Thyroid gland (tissue), 4 donors: ENCODE measurements around the gene INAFM2. TPM values are rescaled to one million over a fixed set of nuclear protein-coding genes. Genes with fewer than 3 reads are reported as not detected.

Source experiments
- DNase-seq, 2 donors: peaks; one replicate each; pipeline ENCODE4 v3.0.0-alpha.2; 2019
- H3K27ac ChIP-seq, 3 donors: fragments of 200-600 bp; sonication (generic); 1 replicate in 2 of 3; 2 replicates in 1 of 3; pipeline ENCODE4 v1.5.1; 2016 to 2019; ENCODE audit warnings: mild to moderate bottlenecking in 1 of 3, moderate library complexity in 1 of 3
- H3K27me3 ChIP-seq: fragments of 200-600 bp; sonication (generic); one replicate; pipeline ENCODE4 v1.5.1; 2019
- H3K36me3 ChIP-seq, 2 donors: fragments of 200-600 bp; sonication (generic); one replicate each; pipeline ENCODE4 v1.5.1; 2016 to 2019
- H3K4me1 ChIP-seq, 2 donors: fragments of 200-600 bp; sonication (generic); one replicate each; pipeline ENCODE4 v1.5.1; 2017 to 2019
- H3K4me3 ChIP-seq, 3 donors: fragments of 200-600 bp; sonication (generic); replicated peaks in 1 of 3; 1 replicate in 2 of 3; 2 replicates in 1 of 3; pipeline ENCODE4 v1.5.1; 2016; ENCODE audit warnings: mild to moderate bottlenecking in 1 of 3
- H3K9me3 ChIP-seq: fragments of 200-600 bp; sonication (generic); one replicate; pipeline ENCODE4 v1.5.1; 2017
- POLR2A ChIP-seq, 2 donors: fragments of 450-650 bp; IDR thresholded peaks; one replicate each; pipeline ENCODE4 v1.6.1; 2017; ENCODE audit warnings: antibody characterized with exemption in 2 of 2, mild to moderate bottlenecking in 2 of 2, moderate library complexity in 1 of 2
- WGBS, 2 donors: methylation state at CpG; one replicate each; pipeline ENCODE4 v1.1.5; 2017; 5-methylcytosine and 5-hydroxymethylcytosine counted together
- intact Hi-C: fragments of 100-400 bp; cut with DNase I; formaldehyde crosslinking; loops from one replicate; pipeline ENCODE4 v1.15.1; 2023
- total RNA-seq, 4 donors: library from RNA; depleted of rRNA; stranded (reverse); fragments of >200 nt; gene quantifications; one replicate each; pipeline ENCODE4 v1.2.3, GENCODE V29; 2016
- TF ChIP-seq, protein P1 (sequence below), 6 experiments: fragments of 200-600 bp in 3 of 6; fragments of 450-650 bp in 3 of 6; sonication (generic) in 3 of 6; IDR thresholded peaks; one replicate each; pipeline ENCODE4 v1.5.1; 2016 to 2019; ENCODE audit warnings: antibody characterized with exemption in 6 of 6, mild to moderate bottlenecking in 2 of 6, inconsistent platforms in 1 of 6, moderate library complexity in 1 of 6

The INAFM2 gene
- total RNA-seq, 4 donors from 2014 or later, result 47.5 to 86.9 (median 63.8) TPM

DNA sequence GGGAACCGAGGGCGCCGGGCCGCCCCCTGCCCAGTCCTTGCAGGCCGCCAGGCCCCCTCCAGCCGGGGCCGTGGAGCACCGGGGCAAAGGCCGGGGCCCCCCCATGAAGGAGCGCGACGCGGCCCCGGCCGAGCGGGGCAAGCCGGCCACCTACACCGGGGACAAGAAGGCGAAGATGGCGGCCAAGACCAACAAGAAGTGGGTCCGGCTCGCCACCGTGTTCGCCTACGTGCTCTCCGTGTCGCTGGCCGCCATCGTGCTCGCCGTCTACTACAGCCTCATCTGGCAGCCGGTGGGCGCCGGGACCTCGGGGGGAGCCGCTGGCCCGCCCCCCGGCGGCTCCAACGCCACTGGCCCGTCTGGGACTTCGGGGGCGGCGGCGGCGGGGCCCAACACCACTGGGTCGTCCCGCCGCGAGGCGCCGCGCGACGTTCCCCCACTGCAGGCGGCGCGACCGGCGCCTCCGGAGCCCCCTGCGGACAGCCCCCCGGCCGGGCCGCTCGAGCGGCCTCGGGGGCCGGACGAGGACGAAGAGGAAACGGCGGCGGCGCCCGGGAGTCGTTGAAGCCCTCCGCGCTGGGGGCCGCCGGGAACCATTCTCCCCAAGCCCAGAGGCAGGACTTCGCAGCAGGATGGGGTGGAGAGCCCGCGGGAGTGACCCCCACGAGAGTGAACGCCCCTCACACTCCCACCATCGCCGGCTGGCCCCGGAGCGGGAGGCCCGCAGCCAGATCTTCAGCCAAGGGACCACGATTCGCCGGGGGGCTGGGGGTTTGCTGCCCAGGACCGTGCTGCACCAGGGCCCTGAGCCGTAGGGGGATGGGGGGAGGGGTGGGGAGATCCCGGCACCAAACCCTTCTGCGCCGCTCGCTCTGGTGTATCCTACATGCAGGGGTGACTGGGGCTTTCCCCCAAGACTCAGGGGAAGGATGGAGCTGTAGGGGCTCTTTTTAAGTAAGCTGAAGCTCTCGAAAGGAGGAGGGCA is 753 bp downstream of the INAFM2 start:
- 3 to 9% methylated on average over 12 to 43 of the region's 101 CpGs for WGBS, 2 donors
- no peaks in the 10 kb centered on the region for H3K27me3 ChIP-seq
- peak overlapping the region; percentile 56 to 99 (median 99) for H3K27ac ChIP-seq
- TF ChIP-seq, protein P1, sequence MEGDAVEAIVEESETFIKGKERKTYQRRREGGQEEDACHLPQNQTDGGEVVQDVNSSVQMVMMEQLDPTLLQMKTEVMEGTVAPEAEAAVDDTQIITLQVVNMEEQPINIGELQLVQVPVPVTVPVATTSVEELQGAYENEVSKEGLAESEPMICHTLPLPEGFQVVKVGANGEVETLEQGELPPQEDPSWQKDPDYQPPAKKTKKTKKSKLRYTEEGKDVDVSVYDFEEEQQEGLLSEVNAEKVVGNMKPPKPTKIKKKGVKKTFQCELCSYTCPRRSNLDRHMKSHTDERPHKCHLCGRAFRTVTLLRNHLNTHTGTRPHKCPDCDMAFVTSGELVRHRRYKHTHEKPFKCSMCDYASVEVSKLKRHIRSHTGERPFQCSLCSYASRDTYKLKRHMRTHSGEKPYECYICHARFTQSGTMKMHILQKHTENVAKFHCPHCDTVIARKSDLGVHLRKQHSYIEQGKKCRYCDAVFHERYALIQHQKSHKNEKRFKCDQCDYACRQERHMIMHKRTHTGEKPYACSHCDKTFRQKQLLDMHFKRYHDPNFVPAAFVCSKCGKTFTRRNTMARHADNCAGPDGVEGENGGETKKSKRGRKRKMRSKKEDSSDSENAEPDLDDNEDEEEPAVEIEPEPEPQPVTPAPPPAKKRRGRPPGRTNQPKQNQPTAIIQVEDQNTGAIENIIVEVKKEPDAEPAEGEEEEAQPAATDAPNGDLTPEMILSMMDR (IDR thresholded peaks at IDR 0.05), result no peak
- no peak for TF ChIP-seq POLR2A (IDR thresholded peaks at IDR 0.05)
- intact Hi-C loops, result loop anchor here (5.0 kb wide), 2 partner anchors 37 to 43 kb away; no protein-coding TSS in a partner anchor
- peak overlapping the region; percentile 42 to 64 (median 59) for H3K4me3 ChIP-seq
- H3K36me3 ChIP-seq, result no peaks in the 10 kb centered on the region
- no peaks in the 10 kb centered on the region for H3K9me3 ChIP-seq
- H3K4me1 ChIP-seq, result peaks cover 52 to 55% of the 10 kb centered on the region in 2 donors
- peak in 1 of 2 donors; percentile 43 for DNase-seq

DNA sequence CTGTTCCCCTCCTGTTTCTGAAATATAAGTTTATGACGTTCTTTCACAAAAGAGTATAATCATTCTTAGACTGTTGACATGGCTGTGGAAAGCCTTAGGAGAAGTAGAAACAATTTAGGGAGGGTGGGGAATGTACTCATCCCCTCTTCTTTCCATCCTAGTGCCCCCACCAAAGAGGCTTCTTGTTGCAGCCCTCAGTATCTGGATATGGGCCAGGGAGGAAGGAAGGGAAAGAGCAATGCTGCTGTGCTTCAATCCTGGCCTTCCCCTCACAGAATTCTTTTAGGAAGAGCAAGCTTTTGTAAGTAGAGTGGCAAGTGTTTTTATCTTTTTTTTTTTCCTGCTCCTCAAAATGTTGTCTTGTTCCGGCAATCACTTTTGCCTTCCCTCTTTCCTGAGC is 1.7 kb downstream of the INAFM2 start:
- TF ChIP-seq, protein P1 (IDR thresholded peaks at IDR 0.05), result no peak
- peak in 1 of 2 donors; percentile 32 for TF ChIP-seq POLR2A (IDR thresholded peaks at IDR 0.05)
- H3K4me1 ChIP-seq, result peaks cover 62 to 65% of the 10 kb centered on the region in 2 donors
- 54 to 55% methylated on average over 2 of the region's 2 CpGs for WGBS, 2 donors

DNA sequence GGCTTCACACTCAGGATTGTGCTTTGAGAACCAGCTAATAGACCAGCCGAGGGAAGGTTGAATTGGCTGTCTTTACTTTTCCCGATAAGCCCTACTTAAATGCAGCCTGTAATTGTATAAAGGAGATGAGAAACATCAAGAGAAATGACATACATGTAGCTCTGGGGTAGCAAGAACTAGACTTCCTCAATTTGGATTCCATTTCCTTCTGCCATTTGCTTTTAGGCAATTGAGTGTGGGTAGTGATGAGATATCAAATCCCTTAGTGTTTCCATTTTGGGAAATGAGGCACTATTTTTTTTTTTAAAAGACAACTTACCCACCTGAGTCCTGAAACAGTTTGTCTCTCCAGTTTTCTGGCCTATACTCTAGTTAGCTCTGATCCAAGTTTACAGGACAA is 2.2 kb downstream of the INAFM2 start:
- no peak for DNase-seq
- intact Hi-C loops, result no loop called here
- WGBS, 2 donors, result 84 to 96% methylated on average over 2 of the region's 2 CpGs
- Histone ChIP-seq H3K9me3 (no peaks in the 10 kb centered on the region), H3K27ac (peak overlapping the region in 2 of 3 donors; percentile 99), H3K27me3 (no peaks in the 10 kb centered on the region), H3K4me3 (no peak overlapping the region), H3K4me1 (peaks cover 66 to 70% of the 10 kb centered on the region in 2 donors), H3K36me3 (no peaks in the 10 kb centered on the region)
- TF ChIP-seq, protein P1 (IDR thresholded peaks at IDR 0.05), result no peak
- no peak for TF ChIP-seq POLR2A (IDR thresholded peaks at IDR 0.05)

More for the DNA sequence above, 1.7 kb downstream of the INAFM2 start:
- H3K27me3 ChIP-seq, result no peaks in the 10 kb centered on the region
- no peaks in the 10 kb centered on the region for H3K9me3 ChIP-seq
- intact Hi-C loops, result no loop called here
- peak in 1 of 2 donors; percentile 45 for DNase-seq
- H3K4me3 ChIP-seq, result peak overlapping the region in 1 of 3 donors; percentile 64
- no peaks in the 10 kb centered on the region for H3K36me3 ChIP-seq
- H3K27ac ChIP-seq, result peak overlapping the region in 2 of 3 donors; percentile 99

DNA sequence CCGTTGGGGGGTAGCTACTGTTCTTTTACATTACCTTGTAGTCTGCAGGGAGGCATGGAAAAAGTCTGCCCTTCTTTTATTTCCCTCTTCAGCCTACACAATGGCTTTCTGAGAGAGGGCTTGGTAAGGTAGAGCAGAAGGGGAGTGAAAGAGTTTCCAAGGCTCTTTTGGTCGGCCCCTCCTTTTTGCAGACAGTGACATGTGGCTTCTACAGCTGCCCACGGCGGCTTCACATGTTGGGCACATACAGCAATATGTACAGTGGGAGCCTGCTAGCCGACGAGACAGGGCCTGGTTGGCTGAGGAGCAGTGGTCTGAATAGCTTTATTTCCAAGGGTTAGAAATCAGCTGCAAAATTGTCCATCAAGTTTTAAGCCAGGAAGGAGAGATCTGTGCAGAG is 4.0 kb downstream of the INAFM2 start:
- H3K27ac ChIP-seq, result peak overlapping the region; percentile 95 to 99 (median 99)
- no peaks in the 10 kb centered on the region for H3K36me3 ChIP-seq
- TF ChIP-seq POLR2A (IDR thresholded peaks at IDR 0.05), result no peak
- TF ChIP-seq, protein P1 (IDR thresholded peaks at IDR 0.05), result no peak
- no peak overlapping the region for H3K4me3 ChIP-seq
- H3K9me3 ChIP-seq, result no peaks in the 10 kb centered on the region
- no peak for DNase-seq
- H3K27me3 ChIP-seq, result no peaks in the 10 kb centered on the region
- H3K4me1 ChIP-seq, result peaks cover 67 to 84% of the 10 kb centered on the region in 2 donors
- intact Hi-C loops, result no loop called here
- WGBS, 2 donors, result 58 to 67% methylated on average over 6 of the region's 6 CpGs

DNA sequence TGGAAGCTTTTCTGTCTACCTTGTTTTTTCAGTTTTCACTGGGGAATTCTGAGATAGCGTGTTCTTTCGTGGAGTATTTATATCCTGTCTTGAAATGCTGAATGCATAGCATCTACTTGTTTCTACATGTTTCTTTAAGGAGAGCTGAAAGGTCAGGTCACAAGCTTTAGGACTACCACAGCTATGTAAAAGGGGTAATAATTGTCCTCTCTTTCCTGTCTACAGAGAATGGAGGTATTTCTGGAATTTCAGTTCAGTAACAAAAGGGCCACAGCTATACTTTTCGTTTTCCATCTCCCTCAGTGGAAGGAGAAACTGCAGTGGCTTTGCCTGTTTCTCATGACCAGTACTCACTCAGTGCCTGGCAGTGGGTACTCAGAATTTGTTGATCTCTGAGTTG is 4.7 kb downstream of the INAFM2 start:
- 53 to 59% methylated on average over 3 of the region's 3 CpGs for WGBS, 2 donors
- TF ChIP-seq, protein P1 (IDR thresholded peaks at IDR 0.05), result no peak
- no peak for TF ChIP-seq POLR2A (IDR thresholded peaks at IDR 0.05)
- DNase-seq, result no peak
- H3K4me3 ChIP-seq, result no peak overlapping the region
- intact Hi-C loops, result no loop called here
- H3K36me3 ChIP-seq, result no peaks in the 10 kb centered on the region
- H3K4me1 ChIP-seq, result peaks cover 61 to 83% of the 10 kb centered on the region in 2 donors
- H3K9me3 ChIP-seq, result no peaks in the 10 kb centered on the region
- H3K27ac ChIP-seq, result peak overlapping the region; percentile 95 to 99 (median 99)
- no peaks in the 10 kb centered on the region for H3K27me3 ChIP-seq
